ENCODE measurements around the gene SYNGAP1.
"Not testable (repeated sequence)": the region's sequence is repeated elsewhere in the genome, so short reads cannot be mapped to it uniquely, and the experiment has no call there.

SYNGAP1 gene

DNA sequence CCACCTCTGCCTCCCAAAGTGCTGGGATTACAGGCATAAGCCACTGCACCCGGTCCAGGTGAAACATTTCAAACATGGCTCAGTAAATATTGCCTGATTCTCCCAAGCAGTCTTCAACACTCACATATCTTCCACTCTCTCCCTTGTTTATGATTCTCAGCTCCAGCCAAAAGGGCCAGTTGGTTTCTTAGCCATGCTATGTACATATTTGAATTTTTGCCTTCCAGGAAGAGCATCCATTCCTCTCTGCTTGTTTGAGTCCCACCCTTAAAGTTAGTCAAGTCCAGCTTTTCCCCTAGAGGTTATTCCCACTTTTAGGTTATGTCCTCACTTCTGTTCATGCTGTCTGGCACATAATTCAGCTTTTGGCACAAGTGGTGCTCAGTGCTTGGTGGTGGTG, 22.3 kb upstream of the SYNGAP1 start:
- peaks cover 11 to 12% of the 10 kb centered on the region in 2 experiments for H3K4me1 ChIP-seq (ENCODE audit: control insufficient read depth in 1 of 2, insufficient read depth in 1 of 2, low read depth in 1 of 2, low read length in 1 of 2)
- no peak overlapping the region for H3K27ac ChIP-seq
- no peaks in the 10 kb centered on the region for H3K9me3 ChIP-seq
- H3K36me3 ChIP-seq, result peaks cover 5% of the 10 kb centered on the region
- H3K4me3 ChIP-seq (ENCODE audit: low read depth in 1 of 2, low read length in 1 of 2), result no peak overlapping the region
- TF ChIP-seq, protein P1, sequence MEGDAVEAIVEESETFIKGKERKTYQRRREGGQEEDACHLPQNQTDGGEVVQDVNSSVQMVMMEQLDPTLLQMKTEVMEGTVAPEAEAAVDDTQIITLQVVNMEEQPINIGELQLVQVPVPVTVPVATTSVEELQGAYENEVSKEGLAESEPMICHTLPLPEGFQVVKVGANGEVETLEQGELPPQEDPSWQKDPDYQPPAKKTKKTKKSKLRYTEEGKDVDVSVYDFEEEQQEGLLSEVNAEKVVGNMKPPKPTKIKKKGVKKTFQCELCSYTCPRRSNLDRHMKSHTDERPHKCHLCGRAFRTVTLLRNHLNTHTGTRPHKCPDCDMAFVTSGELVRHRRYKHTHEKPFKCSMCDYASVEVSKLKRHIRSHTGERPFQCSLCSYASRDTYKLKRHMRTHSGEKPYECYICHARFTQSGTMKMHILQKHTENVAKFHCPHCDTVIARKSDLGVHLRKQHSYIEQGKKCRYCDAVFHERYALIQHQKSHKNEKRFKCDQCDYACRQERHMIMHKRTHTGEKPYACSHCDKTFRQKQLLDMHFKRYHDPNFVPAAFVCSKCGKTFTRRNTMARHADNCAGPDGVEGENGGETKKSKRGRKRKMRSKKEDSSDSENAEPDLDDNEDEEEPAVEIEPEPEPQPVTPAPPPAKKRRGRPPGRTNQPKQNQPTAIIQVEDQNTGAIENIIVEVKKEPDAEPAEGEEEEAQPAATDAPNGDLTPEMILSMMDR (IDR thresholded peaks at IDR 0.05), result no peak
- no peaks in the 10 kb centered on the region for H3K27me3 ChIP-seq

DNA sequence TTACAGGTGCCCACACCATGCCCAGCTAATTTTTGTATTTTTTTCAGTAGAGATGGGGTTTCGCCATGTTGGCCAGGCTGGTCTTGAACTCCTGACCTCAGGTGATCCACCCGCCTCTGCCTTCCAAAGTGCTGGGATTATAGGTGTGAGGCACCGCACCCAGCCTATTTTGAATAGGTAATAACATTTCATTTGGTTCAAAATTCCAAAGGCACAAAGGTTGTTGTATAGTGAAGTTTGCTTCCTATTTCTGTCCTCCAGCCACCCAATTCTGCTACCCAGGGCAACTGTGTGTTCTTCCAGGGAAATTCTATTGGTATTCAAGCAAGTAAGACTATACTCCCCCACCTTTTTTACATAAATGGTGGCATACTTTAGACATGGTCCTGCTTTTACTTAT, 21.3 kb upstream of the SYNGAP1 start:
- H3K4me3 ChIP-seq (ENCODE audit: low read depth in 1 of 2, low read length in 1 of 2); H3K27me3 ChIP-seq; H3K4me1 ChIP-seq (ENCODE audit: control insufficient read depth in 1 of 2, insufficient read depth in 1 of 2, low read depth in 1 of 2, low read length in 1 of 2); H3K27ac ChIP-seq; H3K9me3 ChIP-seq: not testable (repeated sequence)
- H3K36me3 ChIP-seq, result peaks cover 14% of the 10 kb centered on the region

DNA sequence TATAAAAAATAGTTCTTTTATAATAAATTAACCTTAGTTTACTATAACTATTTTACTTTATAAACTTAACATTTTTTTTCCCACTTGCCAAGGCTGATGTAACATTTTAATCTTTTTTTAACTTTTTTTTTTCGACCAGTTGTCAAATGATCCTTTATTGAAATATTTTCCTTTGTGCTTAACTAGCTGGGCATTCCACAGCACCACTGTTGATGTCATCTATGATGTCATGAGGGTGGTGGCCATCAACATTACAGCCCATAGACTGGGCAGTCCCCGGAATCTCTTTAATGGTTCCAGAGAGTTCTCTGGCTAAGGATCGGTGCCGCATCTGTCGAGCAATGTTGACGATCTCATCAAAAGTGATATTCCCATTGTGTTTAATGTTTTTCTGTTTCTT, 20.0 kb upstream of the SYNGAP1 start:
- H3K27me3 ChIP-seq; H3K4me3 ChIP-seq (ENCODE audit: low read depth in 1 of 2, low read length in 1 of 2); H3K9me3 ChIP-seq; H3K4me1 ChIP-seq (ENCODE audit: control insufficient read depth in 1 of 2, insufficient read depth in 1 of 2, low read depth in 1 of 2, low read length in 1 of 2); H3K27ac ChIP-seq: not testable (repeated sequence)
- peaks cover 24% of the 10 kb centered on the region for H3K36me3 ChIP-seq

DNA sequence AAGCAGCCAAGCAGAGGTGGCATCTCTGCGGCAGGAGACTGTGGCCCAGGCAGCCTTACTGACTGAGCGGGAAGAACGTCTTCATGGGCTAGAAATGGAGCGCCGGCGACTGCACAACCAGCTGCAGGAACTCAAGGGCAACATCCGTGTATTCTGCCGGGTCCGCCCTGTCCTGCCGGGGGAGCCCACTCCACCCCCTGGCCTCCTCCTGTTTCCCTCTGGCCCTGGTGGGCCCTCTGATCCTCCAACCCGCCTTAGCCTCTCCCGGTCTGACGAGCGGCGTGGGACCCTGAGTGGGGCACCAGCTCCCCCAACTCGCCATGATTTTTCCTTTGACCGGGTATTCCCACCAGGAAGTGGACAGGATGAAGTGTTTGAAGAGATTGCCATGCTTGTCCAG, 15.0 kb upstream of the SYNGAP1 start:
- peaks cover 31% of the 10 kb centered on the region for H3K36me3 ChIP-seq
- no peak overlapping the region for H3K4me3 ChIP-seq (ENCODE audit: low read depth in 1 of 2, low read length in 1 of 2)
- H3K27ac ChIP-seq, result no peak overlapping the region
- no peaks in the 10 kb centered on the region for H3K9me3 ChIP-seq
- no peaks in the 10 kb centered on the region for H3K27me3 ChIP-seq
- TF ChIP-seq, protein P1 (IDR thresholded peaks at IDR 0.05), result no peak
- H3K4me1 ChIP-seq (ENCODE audit: control insufficient read depth in 1 of 2, insufficient read depth in 1 of 2, low read depth in 1 of 2, low read length in 1 of 2), result peaks cover 7% of the 10 kb centered on the region in 2 experiments

DNA sequence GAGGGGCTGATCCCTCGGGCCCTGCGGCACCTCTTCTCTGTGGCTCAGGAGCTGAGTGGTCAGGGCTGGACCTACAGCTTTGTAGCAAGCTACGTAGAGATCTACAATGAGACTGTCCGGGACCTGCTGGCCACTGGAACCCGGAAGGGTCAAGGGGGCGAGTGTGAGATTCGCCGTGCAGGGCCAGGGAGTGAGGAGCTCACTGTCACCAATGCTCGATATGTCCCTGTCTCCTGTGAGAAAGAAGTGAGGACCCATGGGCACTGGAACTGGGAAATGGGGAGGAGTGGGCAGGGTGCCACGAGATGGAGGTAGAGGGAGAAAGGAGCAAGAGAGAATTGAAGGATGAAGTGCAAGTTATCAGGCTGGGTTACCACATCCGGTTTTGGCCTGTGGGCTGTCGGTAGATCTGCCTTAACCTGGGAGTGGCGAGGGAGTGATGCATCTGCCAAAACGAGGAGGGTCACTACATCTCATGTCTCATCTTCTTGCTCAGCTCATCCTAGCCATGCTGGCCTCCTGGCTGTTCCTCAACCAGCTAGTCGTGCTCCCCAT, 14.4 kb upstream of the SYNGAP1 start:
- Histone ChIP-seq H3K27ac (no peak overlapping the region), H3K4me3 (ENCODE audit: low read depth in 1 of 2, low read length in 1 of 2) (no peak overlapping the region), H3K4me1 (ENCODE audit: control insufficient read depth in 1 of 2, insufficient read depth in 1 of 2, low read depth in 1 of 2, low read length in 1 of 2) (peaks cover 8% of the 10 kb centered on the region in 2 experiments), H3K9me3 (no peaks in the 10 kb centered on the region), H3K36me3 (peaks cover 31% of the 10 kb centered on the region), H3K27me3 (no peaks in the 10 kb centered on the region)
- TF ChIP-seq, protein P1 (IDR thresholded peaks at IDR 0.05), result no peak

DNA sequence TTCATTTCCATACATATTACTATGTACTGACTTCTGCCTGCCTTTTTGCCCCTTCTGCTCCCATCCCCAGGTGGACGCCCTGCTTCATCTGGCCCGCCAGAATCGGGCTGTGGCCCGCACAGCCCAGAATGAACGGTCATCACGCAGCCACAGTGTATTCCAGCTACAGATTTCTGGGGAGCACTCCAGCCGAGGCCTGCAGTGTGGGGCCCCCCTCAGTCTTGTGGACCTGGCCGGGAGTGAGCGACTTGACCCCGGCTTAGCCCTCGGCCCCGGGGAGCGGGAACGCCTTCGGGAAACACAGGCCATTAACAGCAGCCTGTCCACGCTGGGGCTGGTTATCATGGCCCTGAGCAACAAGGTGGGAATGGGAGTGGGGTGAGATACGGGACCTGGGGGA, 13.7 kb upstream of the SYNGAP1 start:
- Histone ChIP-seq H3K36me3 (peaks cover 31% of the 10 kb centered on the region), H3K9me3 (no peaks in the 10 kb centered on the region), H3K27me3 (no peaks in the 10 kb centered on the region), H3K4me1 (ENCODE audit: control insufficient read depth in 1 of 2, insufficient read depth in 1 of 2, low read depth in 1 of 2, low read length in 1 of 2) (peaks cover 8 to 10% of the 10 kb centered on the region in 2 experiments), H3K27ac (no peak overlapping the region), H3K4me3 (ENCODE audit: low read depth in 1 of 2, low read length in 1 of 2) (no peak overlapping the region)
- TF ChIP-seq, protein P1 (IDR thresholded peaks at IDR 0.05), result no peak

Data from neutrophil (primary cell).